Stimulated activated naive CD8-positive, alpha-beta T cell treated with anti-CD3 and anti-CD28 coated beads, Interleukin-15, Interleukin-2, amounts not matched to agents 100 ng/mL and 50 ng/mL, for 24 hours (primary cell): Measurements from ENCODE around the gene ARFRP1.
"Not testable (repeated sequence)": the region's sequence is repeated elsewhere in the genome, so short reads cannot be mapped to it uniquely, and the experiment has no call there.

ENCODE experiments used
- H3K27ac Mint-ChIP-seq: one replicate; pipeline ENCODE4 v1.8.0; 2021; ENCODE audit warnings: mild to moderate bottlenecking, mixed read lengths
- H3K27me3 Mint-ChIP-seq: one replicate; pipeline ENCODE4 v1.8.0; 2021; ENCODE audit warnings: mixed read lengths
- H3K36me3 Mint-ChIP-seq: one replicate; pipeline ENCODE4 v1.8.0; 2021; ENCODE audit warnings: low read depth, mixed read lengths
- H3K4me1 Mint-ChIP-seq: one replicate; pipeline ENCODE4 v1.8.0; 2021; ENCODE audit warnings: low read depth, mixed read lengths
- H3K4me3 Mint-ChIP-seq: one replicate; pipeline ENCODE4 v1.8.0; 2021; ENCODE audit warnings: mild to moderate bottlenecking, mixed read lengths
- H3K9me3 Mint-ChIP-seq: one replicate; pipeline ENCODE4 v1.8.0; 2021; ENCODE audit warnings: mixed read lengths

ARFRP1 gene

GRCh38 chr20:63671695-63672094 is 36.1 kb downstream of the ARFRP1 start:
- peaks cover 36% of the 10 kb centered on the region for H3K36me3 Mint-ChIP-seq
- H3K4me3 Mint-ChIP-seq, H3K4me1 Mint-ChIP-seq, H3K27me3 Mint-ChIP-seq, H3K27ac Mint-ChIP-seq, H3K9me3 Mint-ChIP-seq: not testable (repeated sequence)

GRCh38 chr20:63668351-63668750 is 39.4 kb downstream of the ARFRP1 start:
- no peaks in the 10 kb centered on the region for H3K4me1 Mint-ChIP-seq
- no peak overlapping the region for H3K27ac Mint-ChIP-seq
- peaks cover 31% of the 10 kb centered on the region for H3K36me3 Mint-ChIP-seq
- H3K4me3 Mint-ChIP-seq, result no peak overlapping the region
- H3K9me3 Mint-ChIP-seq, result no peaks in the 10 kb centered on the region
- no peaks in the 10 kb centered on the region for H3K27me3 Mint-ChIP-seq

DNA sequence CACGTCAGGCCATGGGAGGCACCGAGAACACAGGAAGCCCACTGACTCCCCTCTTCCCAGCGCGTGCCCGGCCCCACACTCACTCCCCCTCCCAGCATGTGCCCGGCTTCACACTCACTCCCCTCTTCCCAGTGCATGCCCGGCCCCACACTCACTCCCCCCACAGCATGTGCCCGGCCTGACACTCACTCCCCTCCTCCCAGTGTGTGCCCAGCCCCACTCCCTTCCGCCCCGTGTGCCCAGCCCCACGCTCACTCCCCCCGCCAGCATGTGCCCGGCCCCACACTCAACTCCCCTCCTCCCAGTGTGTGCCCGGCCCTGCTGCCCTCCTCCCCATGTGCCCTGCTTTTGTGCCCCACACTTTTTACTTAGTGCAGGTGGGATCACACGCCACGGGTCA is 39.9 kb downstream of the ARFRP1 start:
- H3K4me1 Mint-ChIP-seq, result no peaks in the 10 kb centered on the region
- H3K27me3 Mint-ChIP-seq, result no peaks in the 10 kb centered on the region
- no peak overlapping the region for H3K4me3 Mint-ChIP-seq
- peaks cover 31% of the 10 kb centered on the region for H3K36me3 Mint-ChIP-seq
- H3K27ac Mint-ChIP-seq, result no peak overlapping the region
- no peaks in the 10 kb centered on the region for H3K9me3 Mint-ChIP-seq

DNA sequence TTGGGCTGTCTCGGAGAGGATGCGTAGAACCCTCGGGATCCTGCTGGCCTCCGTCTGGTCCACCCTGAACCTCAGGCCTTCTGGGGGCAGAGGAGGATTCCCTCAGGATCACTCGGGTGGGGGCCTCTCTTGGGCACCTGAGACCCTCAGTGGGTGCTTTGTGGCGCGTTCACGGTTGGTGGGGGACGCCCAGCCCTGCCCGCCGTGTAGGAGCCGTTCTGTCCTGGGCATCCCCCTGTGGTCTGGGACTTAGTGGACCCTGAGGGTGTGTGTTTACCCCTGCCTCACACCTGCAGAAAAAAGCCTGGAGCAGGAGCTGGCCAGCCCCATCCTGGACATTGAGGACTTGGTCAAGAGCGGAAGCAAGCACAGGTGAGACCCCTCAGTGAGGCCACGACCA is 42.1 kb downstream of the ARFRP1 start:
- Mint-ChIP-seq H3K27ac (no peak overlapping the region), H3K4me1 (no peaks in the 10 kb centered on the region), H3K36me3 (peaks cover 32% of the 10 kb centered on the region), H3K27me3 (no peaks in the 10 kb centered on the region), H3K4me3 (no peak overlapping the region), H3K9me3 (no peaks in the 10 kb centered on the region)

DNA sequence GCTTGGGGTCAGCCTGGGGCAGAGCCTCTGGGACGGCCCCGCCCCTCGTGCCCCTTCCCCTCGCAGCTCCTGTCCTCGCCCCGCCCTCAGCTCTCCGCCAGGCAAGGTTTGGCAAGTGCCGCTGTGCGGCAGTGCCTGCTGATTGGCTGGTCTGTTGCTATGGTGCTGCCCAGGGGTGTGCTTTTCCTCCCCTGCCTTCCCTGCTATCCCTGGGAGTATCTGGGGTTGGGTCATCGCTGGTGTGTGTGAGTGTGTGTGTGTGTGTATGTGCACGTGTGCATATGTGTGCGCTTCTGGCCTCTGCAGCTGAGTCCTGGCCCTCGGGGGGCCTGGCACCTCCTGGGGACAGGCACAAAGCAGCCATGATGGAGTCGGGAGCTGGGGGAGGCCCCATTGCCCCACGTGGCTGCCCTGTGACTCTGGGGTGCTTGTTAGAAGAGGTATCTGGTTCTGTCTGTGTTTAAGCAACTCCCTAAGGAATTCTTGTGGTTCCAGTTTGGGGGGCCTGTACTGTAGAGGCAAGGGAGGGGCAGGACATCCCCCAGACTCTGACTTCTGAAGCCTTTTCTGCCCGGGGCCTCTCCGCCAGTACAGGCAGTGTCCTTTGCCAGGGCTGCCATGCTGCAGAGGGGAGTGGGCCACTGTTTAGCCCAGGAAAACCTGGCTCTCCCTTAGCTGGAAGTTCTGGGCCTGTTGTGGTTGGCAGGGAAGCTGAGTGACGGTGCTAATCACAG is 42.7 kb downstream of the ARFRP1 start:
- Mint-ChIP-seq H3K9me3 (no peaks in the 10 kb centered on the region), H3K4me1 (no peaks in the 10 kb centered on the region), H3K4me3 (no peak overlapping the region), H3K27me3 (no peaks in the 10 kb centered on the region), H3K36me3 (peaks cover 32% of the 10 kb centered on the region), H3K27ac (no peak overlapping the region)

DNA sequence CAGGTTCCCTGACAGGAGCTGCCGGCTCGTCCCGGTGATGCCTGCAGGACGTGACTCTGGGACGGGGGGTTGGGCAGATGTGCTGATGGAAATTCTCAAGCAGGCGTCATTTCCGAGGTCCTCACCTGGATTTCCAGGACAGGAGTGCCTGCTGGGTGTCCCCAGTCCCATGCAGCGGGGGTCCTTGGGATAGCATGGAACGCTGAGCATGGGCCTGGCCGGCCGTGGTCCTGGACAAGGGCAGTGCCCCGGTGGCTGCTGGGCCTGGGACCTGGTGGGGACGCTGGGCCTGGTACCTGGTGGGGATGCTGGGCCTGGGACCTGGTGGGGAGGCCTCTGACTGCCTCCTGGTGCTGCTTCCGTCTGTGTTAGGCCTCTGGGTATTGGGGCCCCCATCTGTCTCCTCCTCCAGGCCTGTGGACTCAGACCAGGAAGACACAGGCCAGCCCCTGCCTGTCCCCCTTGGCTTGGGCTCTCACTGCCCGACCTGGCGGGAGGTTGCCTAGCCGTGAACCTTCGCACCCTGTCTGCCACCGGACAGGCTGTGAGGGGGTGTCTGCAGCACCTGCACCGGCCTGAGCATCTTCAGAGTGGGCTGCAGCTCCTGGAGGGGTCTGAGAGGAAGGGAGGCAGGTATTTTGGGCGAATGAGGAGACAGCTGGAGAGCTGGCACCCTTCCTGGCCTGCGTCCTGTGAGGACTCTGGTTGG is 43.5 kb downstream of the ARFRP1 start:
- H3K4me1 Mint-ChIP-seq, result peaks cover 7% of the 10 kb centered on the region
- H3K9me3 Mint-ChIP-seq, result no peaks in the 10 kb centered on the region
- no peak overlapping the region for H3K27ac Mint-ChIP-seq
- no peaks in the 10 kb centered on the region for H3K27me3 Mint-ChIP-seq
- no peak overlapping the region for H3K4me3 Mint-ChIP-seq
- H3K36me3 Mint-ChIP-seq, result peaks cover 35% of the 10 kb centered on the region

DNA sequence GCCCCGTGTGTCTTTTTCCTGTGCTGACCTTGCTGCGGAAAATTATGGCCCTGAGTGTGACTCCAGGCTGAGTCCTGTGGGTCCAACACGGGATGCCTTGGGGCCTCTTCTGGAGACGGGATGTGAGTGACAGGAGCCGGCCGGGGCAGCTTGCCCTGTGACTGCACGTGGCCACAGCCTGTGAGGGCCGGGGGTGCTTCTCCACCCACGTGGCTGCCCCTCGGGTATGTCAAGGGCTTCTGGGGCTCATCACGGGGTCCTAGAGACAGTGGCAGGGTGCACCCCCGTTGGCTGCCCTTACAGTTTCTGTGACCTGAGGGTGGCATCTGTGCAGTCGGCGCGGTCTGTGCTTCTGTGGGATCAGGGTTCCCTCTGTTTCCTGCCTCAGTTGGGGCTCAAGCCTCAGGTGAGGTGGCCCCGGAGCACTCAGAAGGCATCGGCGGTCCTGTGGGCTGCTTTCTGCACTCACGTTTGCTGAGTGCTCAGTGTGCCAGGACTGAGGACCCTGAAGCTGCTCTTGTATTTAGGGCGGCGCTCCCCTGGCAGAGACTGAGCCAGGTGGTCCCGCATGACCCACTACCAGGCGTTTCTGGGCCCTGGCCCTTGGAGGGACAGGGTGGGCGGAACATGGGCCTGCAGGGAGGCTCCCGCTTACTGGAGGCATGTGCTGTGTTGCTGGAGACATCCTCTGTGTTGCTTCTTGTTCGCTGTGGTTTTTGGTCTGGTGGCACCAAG is 44.3 kb downstream of the ARFRP1 start:
- peaks cover 30% of the 10 kb centered on the region for H3K36me3 Mint-ChIP-seq
- peaks cover 15% of the 10 kb centered on the region for H3K4me1 Mint-ChIP-seq
- H3K9me3 Mint-ChIP-seq, result no peaks in the 10 kb centered on the region
- no peak overlapping the region for H3K4me3 Mint-ChIP-seq
- no peaks in the 10 kb centered on the region for H3K27me3 Mint-ChIP-seq
- H3K27ac Mint-ChIP-seq, result no peak overlapping the region

- Mint-ChIP-seq H3K36me3 (peaks cover 25% of the 10 kb centered on the region), H3K4me1 (peaks cover 21% of the 10 kb centered on the region), H3K4me3 (no peak overlapping the region)
Observed at GRCh38 chr20:63662813-63663189, 45.0 kb downstream of the ARFRP1 start.

GRCh38 chr20:63661959-63662812 is 45.6 kb downstream of the ARFRP1 start:
- H3K4me3 Mint-ChIP-seq, result no peak overlapping the region
- peaks cover 28% of the 10 kb centered on the region for H3K4me1 Mint-ChIP-seq
- H3K9me3 Mint-ChIP-seq, result no peaks in the 10 kb centered on the region
- H3K36me3 Mint-ChIP-seq, result peaks cover 23% of the 10 kb centered on the region
- H3K27ac Mint-ChIP-seq, result no peak overlapping the region
- no peaks in the 10 kb centered on the region for H3K27me3 Mint-ChIP-seq

More at GRCh38 chr20:63662813-63663189, 45.0 kb downstream of the ARFRP1 start:
- Mint-ChIP-seq H3K27ac (no peak overlapping the region), H3K9me3 (no peaks in the 10 kb centered on the region), H3K27me3 (no peaks in the 10 kb centered on the region)

DNA sequence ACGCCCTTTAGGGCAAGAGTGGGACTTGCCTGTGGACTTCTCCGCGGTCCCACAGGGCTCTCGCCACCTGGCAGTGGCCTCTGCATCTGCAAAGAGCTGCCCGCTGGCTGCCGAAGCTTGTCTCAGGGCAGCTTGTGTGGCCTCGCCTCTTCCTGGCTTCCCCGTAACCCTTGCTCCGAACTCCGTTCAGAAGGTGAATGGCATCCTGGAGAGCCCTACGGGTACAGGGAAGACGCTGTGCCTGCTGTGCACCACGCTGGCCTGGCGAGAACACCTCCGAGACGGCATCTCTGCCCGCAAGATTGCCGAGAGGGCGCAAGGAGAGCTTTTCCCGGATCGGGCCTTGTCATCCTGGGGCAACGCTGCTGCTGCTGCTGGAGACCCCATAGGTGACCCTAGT is 46.7 kb downstream of the ARFRP1 start:
- peaks cover 17% of the 10 kb centered on the region for H3K36me3 Mint-ChIP-seq
- no peak overlapping the region for H3K27ac Mint-ChIP-seq

DNA sequence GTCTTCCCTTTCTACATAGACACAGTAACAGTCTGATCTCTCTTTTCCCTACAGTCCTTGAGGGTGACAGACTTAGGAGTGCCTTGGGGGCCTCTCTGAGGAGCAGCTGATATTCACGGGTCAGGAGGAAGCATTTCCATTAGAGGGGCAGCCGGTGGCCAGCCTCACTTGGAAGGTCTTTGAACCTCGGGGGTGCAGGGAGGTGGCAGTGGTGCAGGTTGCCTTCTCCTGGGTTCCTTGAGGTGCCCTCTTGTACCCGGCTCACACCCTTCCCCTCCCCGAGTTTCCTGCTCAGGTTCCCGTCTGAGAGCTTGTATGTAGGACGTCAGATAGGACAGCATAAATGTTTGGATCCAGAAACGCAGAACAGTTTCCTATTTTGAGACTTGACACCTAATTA is 47.2 kb downstream of the ARFRP1 start:
- Mint-ChIP-seq H3K36me3 (peaks cover 13% of the 10 kb centered on the region), H3K4me1 (peaks cover 31% of the 10 kb centered on the region), H3K4me3 (no peak overlapping the region)

More for the DNA sequence above, 46.7 kb downstream of the ARFRP1 start:
- no peaks in the 10 kb centered on the region for H3K9me3 Mint-ChIP-seq
- no peaks in the 10 kb centered on the region for H3K27me3 Mint-ChIP-seq
- H3K4me1 Mint-ChIP-seq, result peaks cover 31% of the 10 kb centered on the region
- H3K4me3 Mint-ChIP-seq, result no peak overlapping the region

GRCh38 chr20:63660174-63660573 is 47.6 kb downstream of the ARFRP1 start:
- H3K36me3 Mint-ChIP-seq, result peaks cover 13% of the 10 kb centered on the region
- H3K4me1 Mint-ChIP-seq, result peaks cover 31% of the 10 kb centered on the region
- peak overlapping the region; percentile 98 for H3K4me3 Mint-ChIP-seq
- not testable (repeated sequence) for H3K9me3 Mint-ChIP-seq, H3K27ac Mint-ChIP-seq, H3K27me3 Mint-ChIP-seq

More for the DNA sequence above, 47.2 kb downstream of the ARFRP1 start:
- no peaks in the 10 kb centered on the region for H3K9me3 Mint-ChIP-seq
- no peak overlapping the region for H3K27ac Mint-ChIP-seq
- H3K27me3 Mint-ChIP-seq, result no peaks in the 10 kb centered on the region

DNA sequence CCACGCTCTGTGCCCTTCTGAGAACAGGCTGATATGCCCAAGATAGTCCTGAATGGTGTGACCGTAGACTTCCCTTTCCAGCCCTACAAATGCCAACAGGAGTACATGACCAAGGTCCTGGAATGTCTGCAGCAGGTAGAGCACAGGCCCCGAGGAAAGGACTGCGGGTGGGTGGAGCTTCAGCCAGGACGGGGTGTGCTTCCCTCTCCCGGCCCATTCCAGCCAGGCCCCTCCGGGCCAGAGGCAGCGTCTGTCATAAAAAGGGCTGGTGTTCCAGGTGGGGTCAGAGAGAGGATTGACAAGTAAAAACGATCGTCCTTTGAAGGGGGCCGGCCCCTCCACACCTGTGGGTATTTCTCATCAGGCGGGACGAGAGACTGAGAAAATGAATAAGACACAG is 48.4 kb downstream of the ARFRP1 start:
- Mint-ChIP-seq H3K4me3 (peak overlapping the region; percentile 98), H3K4me1 (peaks cover 36% of the 10 kb centered on the region), H3K27me3 (no peaks in the 10 kb centered on the region), H3K36me3 (peaks cover 13% of the 10 kb centered on the region), H3K9me3 (no peaks in the 10 kb centered on the region), H3K27ac (peak overlapping the region; percentile 94)

- H3K9me3 Mint-ChIP-seq, result no peaks in the 10 kb centered on the region
- peak overlapping the region; percentile 94 for H3K27ac Mint-ChIP-seq
- H3K4me3 Mint-ChIP-seq, result peak overlapping the region; percentile 98
- H3K36me3 Mint-ChIP-seq, result peaks cover 13% of the 10 kb centered on the region
- peaks cover 42% of the 10 kb centered on the region for H3K4me1 Mint-ChIP-seq
- no peaks in the 10 kb centered on the region for H3K27me3 Mint-ChIP-seq
Observed at GRCh38 chr20:63658749-63659187, 49.0 kb downstream of the ARFRP1 start.
